Effector CD8-positive, alpha-beta T cell (primary cell): ENCODE measurements around the gene HSPG2.
"Not testable (repeated sequence)": the region's sequence is repeated elsewhere in the genome, so short reads cannot be mapped to it uniquely, and the experiment has no call there.

ENCODE experiments used
- DNase-seq: peaks from one replicate; lab custom pipeline; 2025; lab: John Stamatoyannopoulos, UW

HSPG2 gene

GRCh38 chr1:21823980-21824702 lies 113.0 kb downstream of the HSPG2 start:
- DNase-seq: no peak

- DNase-seq: no peak
Measured at GRCh38 chr1:21823206-21823979, 113.7 kb downstream of the HSPG2 start.

- DNase-seq: no peak
Measured at GRCh38 chr1:21822349-21822748, 114.8 kb downstream of the HSPG2 start.

GRCh38 chr1:21821385-21822019 lies 115.6 kb downstream of the HSPG2 start:
- no peak for DNase-seq

GRCh38 chr1:21820597-21821232 lies 116.4 kb downstream of the HSPG2 start:
- no peak for DNase-seq

DNA sequence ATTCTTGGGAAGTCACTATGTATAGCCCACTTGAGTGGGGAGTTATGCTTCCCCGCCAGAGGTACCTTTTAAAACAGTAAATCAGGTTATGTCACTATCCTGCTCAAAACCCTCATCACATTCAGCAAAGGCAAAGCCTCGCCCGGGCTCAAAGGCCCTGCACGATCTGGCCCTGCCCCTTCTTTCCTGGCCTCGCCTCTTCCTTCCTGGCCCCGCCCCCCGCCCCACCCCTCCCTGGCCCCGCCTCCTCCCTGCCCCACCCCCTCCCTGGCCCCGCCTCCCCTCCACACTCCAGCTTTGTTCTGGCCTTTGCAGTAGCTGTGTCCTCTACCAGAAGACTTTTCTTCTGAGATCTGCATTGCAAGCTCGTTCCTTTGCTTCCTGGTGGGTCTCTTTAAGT lies 118.5 kb downstream of the HSPG2 start:
- DNase-seq: no peak

DNA sequence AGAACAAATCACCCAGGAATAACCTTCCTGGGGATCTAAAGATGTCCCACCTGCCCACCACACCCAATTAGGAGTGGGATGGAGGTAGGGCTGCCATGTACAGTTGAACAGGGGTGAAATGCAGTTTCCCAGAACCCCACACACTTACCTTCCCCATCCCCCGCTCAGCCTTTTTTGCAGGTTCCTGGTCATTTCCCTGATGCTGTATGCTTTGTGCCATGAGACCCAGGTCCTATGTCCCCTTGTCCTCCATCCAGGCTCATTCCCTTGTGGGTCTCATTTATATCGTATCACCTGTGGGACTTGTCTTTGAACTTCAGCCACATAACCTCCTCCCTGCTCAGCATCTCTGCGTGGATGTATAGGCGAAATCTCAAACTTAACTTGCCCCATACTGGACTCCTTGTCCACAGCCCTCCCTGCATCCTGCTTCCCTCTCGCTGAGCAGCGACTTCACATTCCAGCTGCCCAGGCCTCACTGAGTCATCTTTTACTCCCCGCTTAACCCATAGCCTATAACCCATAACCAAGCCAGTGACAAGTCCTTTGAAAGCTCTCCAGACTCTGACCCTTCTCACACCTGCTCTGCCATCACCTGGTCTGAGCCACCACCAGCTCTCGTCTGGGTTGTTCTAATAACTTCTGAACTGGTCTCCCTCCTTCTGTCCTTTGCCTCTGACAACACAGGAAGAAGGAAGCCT lies 120.4 kb downstream of the HSPG2 start:
- DNase-seq: no peak

DNA sequence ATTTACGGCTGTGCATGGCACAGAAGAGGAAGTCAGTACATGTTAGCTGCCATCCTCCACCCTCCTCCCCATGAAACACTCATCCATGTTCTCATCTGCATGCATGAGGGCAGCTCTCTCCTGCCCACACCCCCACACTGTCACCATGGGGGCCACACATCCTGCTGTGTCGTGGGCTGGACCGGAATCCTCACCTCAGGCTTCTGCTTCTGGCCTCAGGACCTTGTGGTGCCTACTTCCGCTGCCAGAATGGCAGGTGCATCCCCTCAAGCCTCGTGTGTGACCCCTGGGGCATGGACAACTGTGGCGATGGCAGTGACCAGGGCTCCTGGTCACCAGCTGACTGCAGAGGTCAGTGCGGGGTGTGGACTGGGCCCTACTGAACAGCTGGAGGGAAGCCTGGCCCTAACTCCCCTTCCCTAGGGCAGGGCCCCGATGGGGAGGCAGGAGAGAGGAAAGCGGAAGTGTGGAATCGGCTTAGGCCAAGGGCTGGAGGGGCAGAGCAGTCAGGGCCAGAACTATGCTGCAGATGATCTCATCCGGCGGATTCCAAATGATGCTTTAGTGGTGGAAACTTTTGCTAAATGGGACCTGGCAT lies 121.3 kb downstream of the HSPG2 start:
- DNase-seq: no peak

- DNase-seq: no peak
Measured at GRCh38 chr1:21814981-21815582, 122.0 kb downstream of the HSPG2 start.

- no peak for DNase-seq
Measured at GRCh38 chr1:21814241-21814918, 122.7 kb downstream of the HSPG2 start.

- no peak for DNase-seq
Measured at GRCh38 chr1:21813542-21813941, 123.6 kb downstream of the HSPG2 start.

- DNase-seq: no peak
Measured at GRCh38 chr1:21811875-21812305, 125.2 kb downstream of the HSPG2 start, which contains the start of gene LDLRAD2. Gene LDLRAD2, plus strand, starts transcription at chr1:21812265. Its CDS starts 187 bp downstream, at chr1:21812452.

- DNase-seq: no peak
Measured at GRCh38 chr1:21804536-21804935, 132.6 kb downstream of the HSPG2 start.

GRCh38 chr1:21801100-21801499 lies 136.0 kb downstream of the HSPG2 start:
- DNase-seq: no peak

GRCh38 chr1:21799730-21800129 lies 137.4 kb downstream of the HSPG2 start:
- DNase-seq: no peak

- no peak for DNase-seq
Measured at GRCh38 chr1:21795075-21795474, 142.0 kb downstream of the HSPG2 start.

- no peak for DNase-seq
Measured at GRCh38 chr1:21794656-21795055, 142.5 kb downstream of the HSPG2 start.

DNA sequence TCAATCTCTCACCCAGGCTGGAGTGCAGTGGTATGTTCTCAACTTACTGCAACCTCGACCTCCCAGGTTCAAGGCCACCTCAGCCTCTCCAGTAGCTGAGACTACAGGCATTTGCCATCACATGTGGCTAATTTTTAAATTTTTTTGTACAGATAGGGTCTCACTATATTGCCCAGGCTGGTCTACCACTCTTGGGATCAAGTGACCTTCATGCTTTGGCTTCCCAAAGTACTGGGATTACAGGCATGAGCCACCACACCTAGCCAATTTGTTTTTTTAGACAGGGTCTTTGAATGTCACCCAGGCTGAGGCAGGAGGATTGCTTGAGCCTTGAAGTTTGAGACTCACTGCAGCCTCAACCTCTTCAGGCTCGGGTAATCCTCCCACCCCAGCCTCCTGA lies 144.0 kb downstream of the HSPG2 start:
- DNase-seq: no peak

DNA sequence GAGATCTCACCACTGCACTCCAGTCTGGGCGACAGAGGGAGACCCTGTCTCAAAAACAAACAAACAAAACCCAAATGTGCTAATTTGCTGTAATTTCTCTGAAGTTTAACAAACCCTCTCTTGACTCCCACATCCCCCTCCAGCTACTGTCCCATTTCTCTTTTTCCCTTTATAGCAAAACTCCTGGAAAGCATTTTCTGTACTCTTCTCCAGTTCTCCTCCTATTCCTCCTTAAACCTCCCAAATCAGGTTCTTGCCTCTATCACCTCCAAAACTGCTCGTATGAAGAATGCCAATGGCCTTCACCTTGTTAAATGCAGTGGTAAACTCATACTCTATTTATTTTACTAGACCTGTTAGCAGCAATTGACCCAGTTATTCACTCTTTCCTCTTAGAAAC lies 150.5 kb downstream of the HSPG2 start:
- no peak for DNase-seq

GRCh38 chr1:21785764-21786163 lies 151.3 kb downstream of the HSPG2 start:
- DNase-seq: not testable (repeated sequence)
